Measurements from ENCODE around the gene FOSL1. TPM values are rescaled to one million over a fixed set of nuclear protein-coding genes. Genes with fewer than 3 reads are reported as not detected.

FOSL1 gene
- total and polyA plus RNA-seq, 4 donors: 0.17 to 0.20 TPM; not detected in 2

DNA sequence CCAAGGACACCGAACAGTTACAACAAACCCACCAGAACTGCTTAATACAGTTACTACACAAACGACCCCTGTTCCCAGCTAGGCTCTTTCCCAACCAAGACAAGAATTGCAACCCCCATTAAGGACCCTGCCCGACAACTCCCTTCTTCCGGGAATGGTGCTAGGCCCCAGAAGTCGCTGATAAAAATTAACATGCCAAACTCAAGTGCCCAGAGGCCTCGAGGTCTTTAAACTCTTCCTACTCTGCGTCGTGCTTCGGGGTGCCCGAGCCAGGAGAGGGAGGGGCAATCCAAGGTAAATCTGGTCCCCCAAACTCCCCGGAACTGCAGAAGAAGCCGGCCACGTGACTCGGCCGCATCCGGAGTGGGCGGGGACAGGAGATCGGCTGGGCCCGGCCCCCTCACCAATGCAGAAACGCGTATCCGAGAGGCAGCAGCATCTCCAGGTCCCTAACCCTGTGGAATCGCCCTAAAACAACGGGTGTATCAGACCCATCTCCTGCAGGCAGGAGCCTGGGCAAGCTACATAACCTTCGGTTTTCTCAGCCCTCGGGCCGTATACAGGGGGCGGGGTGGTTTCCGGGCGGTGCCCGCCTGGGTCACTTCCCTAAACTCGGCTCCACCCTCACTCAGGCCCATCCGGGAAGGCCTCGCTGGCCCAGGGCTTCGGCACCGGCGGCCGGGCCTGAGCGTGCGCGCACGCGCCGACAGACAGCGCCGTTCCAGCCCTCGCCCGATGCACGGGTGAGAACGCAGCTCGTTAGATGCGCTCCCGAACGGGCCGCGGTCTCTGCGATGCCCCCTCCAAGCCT is 43.3 kb downstream of the FOSL1 start:
- H3K36me3 ChIP-seq (ENCODE audit: control insufficient read depth in 4 of 4, insufficient read depth in 3 of 4, low read depth in 1 of 4, low read length in 3 of 4): peaks cover 13 to 39% (median 20%) of the 10 kb centered on the region in 4 donors
- TF ChIP-seq EGR1 (IDR thresholded peaks at IDR 0.05; ENCODE audit: low read depth in 2 of 2) (no peak), HNF4A (conservative IDR thresholded peaks at IDR 0.05) (no peak), FOXA1 (IDR thresholded peaks at IDR 0.05) (no peak), RXRA (IDR thresholded peaks at IDR 0.05) (peak in 1 of 2 donors; percentile 8), RAD21 (IDR thresholded peaks at IDR 0.05) (peak in 1 of 2 donors; percentile 12), GABPA (IDR thresholded peaks at IDR 0.05 in 1 of 2, conservative IDR thresholded peaks at IDR 0.05 in 1 of 2) (peak; percentile 58 to 86), JUND (IDR thresholded peaks at IDR 0.05) (no peak)
- TF ChIP-seq, protein P1, sequence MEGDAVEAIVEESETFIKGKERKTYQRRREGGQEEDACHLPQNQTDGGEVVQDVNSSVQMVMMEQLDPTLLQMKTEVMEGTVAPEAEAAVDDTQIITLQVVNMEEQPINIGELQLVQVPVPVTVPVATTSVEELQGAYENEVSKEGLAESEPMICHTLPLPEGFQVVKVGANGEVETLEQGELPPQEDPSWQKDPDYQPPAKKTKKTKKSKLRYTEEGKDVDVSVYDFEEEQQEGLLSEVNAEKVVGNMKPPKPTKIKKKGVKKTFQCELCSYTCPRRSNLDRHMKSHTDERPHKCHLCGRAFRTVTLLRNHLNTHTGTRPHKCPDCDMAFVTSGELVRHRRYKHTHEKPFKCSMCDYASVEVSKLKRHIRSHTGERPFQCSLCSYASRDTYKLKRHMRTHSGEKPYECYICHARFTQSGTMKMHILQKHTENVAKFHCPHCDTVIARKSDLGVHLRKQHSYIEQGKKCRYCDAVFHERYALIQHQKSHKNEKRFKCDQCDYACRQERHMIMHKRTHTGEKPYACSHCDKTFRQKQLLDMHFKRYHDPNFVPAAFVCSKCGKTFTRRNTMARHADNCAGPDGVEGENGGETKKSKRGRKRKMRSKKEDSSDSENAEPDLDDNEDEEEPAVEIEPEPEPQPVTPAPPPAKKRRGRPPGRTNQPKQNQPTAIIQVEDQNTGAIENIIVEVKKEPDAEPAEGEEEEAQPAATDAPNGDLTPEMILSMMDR (IDR thresholded peaks at IDR 0.05; ENCODE audit: low read depth, low read length, missing input control): no peak
- peak overlapping the region; percentile 68 to 96 (median 91) for H3K4me3 ChIP-seq (ENCODE audit: low read depth in 1 of 3, low read length in 3 of 3)
- H3K9me3 ChIP-seq (ENCODE audit: control insufficient read depth in 4 of 4, low read length in 3 of 4): no peaks in the 10 kb centered on the region
- 2% methylated on average over 57 of the region's 57 CpGs for WGBS
- peaks cover 10 to 48% (median 31%) of the 10 kb centered on the region in 4 donors for H3K4me1 ChIP-seq (ENCODE audit: control insufficient read depth in 4 of 4, insufficient read depth in 4 of 4, low read length in 3 of 4)
- DNase-seq (ENCODE audit: low spot score): peak; percentile 79
- peak overlapping the region in 1 of 2 donors; percentile 85 for H3K9ac ChIP-seq (ENCODE audit: low read depth in 1 of 2, low read length in 2 of 2)
- H3K27ac ChIP-seq (ENCODE audit: low read depth in 1 of 2, low read length in 2 of 2): peak overlapping the region; percentile 90 to 94
- H3K27me3 ChIP-seq (ENCODE audit: control insufficient read depth in 4 of 4, insufficient read depth in 4 of 4, low read length in 3 of 4): no peaks in the 10 kb centered on the region

DNA sequence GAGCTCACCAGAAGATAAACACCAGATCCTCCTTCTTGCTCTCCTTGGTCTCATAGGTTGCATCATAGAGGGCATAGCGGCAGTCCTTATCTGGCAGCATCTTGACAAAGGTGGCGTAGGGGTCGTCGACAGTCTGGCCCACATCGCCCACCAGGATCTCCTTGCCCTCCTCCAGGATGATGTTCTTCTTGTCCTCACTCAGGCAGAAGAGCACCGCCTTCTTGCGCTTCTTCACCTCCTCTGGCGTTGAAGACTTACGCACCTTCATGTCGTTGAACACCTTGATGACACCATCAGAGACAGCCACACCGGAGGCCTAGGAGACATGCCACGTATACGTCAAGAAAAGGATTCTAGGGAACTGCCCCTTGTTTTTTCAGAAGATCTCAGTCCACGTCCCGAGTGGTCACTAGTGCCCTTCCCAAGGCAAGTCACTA is 44.2 kb downstream of the FOSL1 start:
- no peak overlapping the region for H3K9ac ChIP-seq (ENCODE audit: low read depth in 1 of 2, low read length in 2 of 2)

More for the DNA sequence above, 44.2 kb downstream of the FOSL1 start:
- Histone ChIP-seq H3K36me3 (ENCODE audit: control insufficient read depth in 4 of 4, insufficient read depth in 3 of 4, low read depth in 1 of 4, low read length in 3 of 4) (peaks cover 13 to 39% (median 20%) of the 10 kb centered on the region in 4 donors), H3K4me3 (ENCODE audit: low read depth in 1 of 3, low read length in 3 of 3) (peak overlapping the region in 2 of 3 donors; percentile 68 to 91), H3K4me1 (ENCODE audit: control insufficient read depth in 4 of 4, insufficient read depth in 4 of 4, low read length in 3 of 4) (peaks cover 3 to 39% (median 21%) of the 10 kb centered on the region in 4 donors), H3K27ac (ENCODE audit: low read depth in 1 of 2, low read length in 2 of 2) (no peak overlapping the region), H3K27me3 (ENCODE audit: control insufficient read depth in 4 of 4, insufficient read depth in 4 of 4, low read length in 3 of 4) (no peaks in the 10 kb centered on the region), H3K9me3 (ENCODE audit: control insufficient read depth in 4 of 4, low read length in 3 of 4) (peaks cover 0 to 6% (median 2%) of the 10 kb centered on the region in 4 donors)
- no peak for TF ChIP-seq FOXA2 (IDR thresholded peaks at IDR 0.05)
- TF ChIP-seq HNF4A (conservative IDR thresholded peaks at IDR 0.05): no peak
- TF ChIP-seq, protein P2, sequence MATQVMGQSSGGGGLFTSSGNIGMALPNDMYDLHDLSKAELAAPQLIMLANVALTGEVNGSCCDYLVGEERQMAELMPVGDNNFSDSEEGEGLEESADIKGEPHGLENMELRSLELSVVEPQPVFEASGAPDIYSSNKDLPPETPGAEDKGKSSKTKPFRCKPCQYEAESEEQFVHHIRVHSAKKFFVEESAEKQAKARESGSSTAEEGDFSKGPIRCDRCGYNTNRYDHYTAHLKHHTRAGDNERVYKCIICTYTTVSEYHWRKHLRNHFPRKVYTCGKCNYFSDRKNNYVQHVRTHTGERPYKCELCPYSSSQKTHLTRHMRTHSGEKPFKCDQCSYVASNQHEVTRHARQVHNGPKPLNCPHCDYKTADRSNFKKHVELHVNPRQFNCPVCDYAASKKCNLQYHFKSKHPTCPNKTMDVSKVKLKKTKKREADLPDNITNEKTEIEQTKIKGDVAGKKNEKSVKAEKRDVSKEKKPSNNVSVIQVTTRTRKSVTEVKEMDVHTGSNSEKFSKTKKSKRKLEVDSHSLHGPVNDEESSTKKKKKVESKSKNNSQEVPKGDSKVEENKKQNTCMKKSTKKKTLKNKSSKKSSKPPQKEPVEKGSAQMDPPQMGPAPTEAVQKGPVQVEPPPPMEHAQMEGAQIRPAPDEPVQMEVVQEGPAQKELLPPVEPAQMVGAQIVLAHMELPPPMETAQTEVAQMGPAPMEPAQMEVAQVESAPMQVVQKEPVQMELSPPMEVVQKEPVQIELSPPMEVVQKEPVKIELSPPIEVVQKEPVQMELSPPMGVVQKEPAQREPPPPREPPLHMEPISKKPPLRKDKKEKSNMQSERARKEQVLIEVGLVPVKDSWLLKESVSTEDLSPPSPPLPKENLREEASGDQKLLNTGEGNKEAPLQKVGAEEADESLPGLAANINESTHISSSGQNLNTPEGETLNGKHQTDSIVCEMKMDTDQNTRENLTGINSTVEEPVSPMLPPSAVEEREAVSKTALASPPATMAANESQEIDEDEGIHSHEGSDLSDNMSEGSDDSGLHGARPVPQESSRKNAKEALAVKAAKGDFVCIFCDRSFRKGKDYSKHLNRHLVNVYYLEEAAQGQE (IDR thresholded peaks at IDR 0.05): no peak
- no peak for TF ChIP-seq NR2F2 (IDR thresholded peaks at IDR 0.05)
- TF ChIP-seq, protein P3, sequence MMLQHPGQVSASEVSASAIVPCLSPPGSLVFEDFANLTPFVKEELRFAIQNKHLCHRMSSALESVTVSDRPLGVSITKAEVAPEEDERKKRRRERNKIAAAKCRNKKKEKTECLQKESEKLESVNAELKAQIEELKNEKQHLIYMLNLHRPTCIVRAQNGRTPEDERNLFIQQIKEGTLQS (IDR thresholded peaks at IDR 0.05): no peak
- no peak for TF ChIP-seq SP1 (IDR thresholded peaks at IDR 0.05)
- TF ChIP-seq, protein P4, sequence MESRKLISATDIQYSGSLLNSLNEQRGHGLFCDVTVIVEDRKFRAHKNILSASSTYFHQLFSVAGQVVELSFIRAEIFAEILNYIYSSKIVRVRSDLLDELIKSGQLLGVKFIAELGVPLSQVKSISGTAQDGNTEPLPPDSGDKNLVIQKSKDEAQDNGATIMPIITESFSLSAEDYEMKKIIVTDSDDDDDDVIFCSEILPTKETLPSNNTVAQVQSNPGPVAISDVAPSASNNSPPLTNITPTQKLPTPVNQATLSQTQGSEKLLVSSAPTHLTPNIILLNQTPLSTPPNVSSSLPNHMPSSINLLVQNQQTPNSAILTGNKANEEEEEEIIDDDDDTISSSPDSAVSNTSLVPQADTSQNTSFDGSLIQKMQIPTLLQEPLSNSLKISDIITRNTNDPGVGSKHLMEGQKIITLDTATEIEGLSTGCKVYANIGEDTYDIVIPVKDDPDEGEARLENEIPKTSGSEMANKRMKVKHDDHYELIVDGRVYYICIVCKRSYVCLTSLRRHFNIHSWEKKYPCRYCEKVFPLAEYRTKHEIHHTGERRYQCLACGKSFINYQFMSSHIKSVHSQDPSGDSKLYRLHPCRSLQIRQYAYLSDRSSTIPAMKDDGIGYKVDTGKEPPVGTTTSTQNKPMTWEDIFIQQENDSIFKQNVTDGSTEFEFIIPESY (IDR thresholded peaks at IDR 0.05): no peak
- TF ChIP-seq, protein P5, sequence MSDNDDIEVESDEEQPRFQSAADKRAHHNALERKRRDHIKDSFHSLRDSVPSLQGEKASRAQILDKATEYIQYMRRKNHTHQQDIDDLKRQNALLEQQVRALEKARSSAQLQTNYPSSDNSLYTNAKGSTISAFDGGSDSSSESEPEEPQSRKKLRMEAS (IDR thresholded peaks at IDR 0.05): no peak
- TF ChIP-seq, protein P1 (IDR thresholded peaks at IDR 0.05; ENCODE audit: low read depth, low read length, missing input control): no peak
- TF ChIP-seq RXRA (IDR thresholded peaks at IDR 0.05): no peak
- no peak for TF ChIP-seq HNF4G (IDR thresholded peaks at IDR 0.05)
- TF ChIP-seq EGR1 (IDR thresholded peaks at IDR 0.05; ENCODE audit: low read depth in 2 of 2): no peak
- TF ChIP-seq FOXA1 (IDR thresholded peaks at IDR 0.05): no peak
- no peak for TF ChIP-seq TAF1 (conservative IDR thresholded peaks at IDR 0.05)
- TF ChIP-seq GABPA (IDR thresholded peaks at IDR 0.05 in 1 of 2, conservative IDR thresholded peaks at IDR 0.05 in 1 of 2): no peak
- TF ChIP-seq RAD21 (IDR thresholded peaks at IDR 0.05): no peak
- TF ChIP-seq YY1 (IDR thresholded peaks at IDR 0.05): no peak
- TF ChIP-seq JUND (IDR thresholded peaks at IDR 0.05): no peak
- DNase-seq (ENCODE audit: low spot score): no peak
- WGBS: 86% methylated on average over 15 of the region's 15 CpGs

Data from liver (tissue), 9 donors.